HG03280 (cell line): Measurements from ENCODE around the gene ACOT8.
"Not testable (repeated sequence)": the region's sequence is repeated elsewhere in the genome, so short reads cannot be mapped to it uniquely, and the experiment has no call there.

Source experiments
- ATAC-seq: cut with Tn5 transposase; IDR thresholded peaks from one replicate; pipeline ENCODE4 v1.9.1; 2021; ENCODE audit warnings: mild to moderate bottlenecking, moderate library complexity; ENCODE audit not compliant: unreplicated experiment

The ACOT8 gene

DNA sequence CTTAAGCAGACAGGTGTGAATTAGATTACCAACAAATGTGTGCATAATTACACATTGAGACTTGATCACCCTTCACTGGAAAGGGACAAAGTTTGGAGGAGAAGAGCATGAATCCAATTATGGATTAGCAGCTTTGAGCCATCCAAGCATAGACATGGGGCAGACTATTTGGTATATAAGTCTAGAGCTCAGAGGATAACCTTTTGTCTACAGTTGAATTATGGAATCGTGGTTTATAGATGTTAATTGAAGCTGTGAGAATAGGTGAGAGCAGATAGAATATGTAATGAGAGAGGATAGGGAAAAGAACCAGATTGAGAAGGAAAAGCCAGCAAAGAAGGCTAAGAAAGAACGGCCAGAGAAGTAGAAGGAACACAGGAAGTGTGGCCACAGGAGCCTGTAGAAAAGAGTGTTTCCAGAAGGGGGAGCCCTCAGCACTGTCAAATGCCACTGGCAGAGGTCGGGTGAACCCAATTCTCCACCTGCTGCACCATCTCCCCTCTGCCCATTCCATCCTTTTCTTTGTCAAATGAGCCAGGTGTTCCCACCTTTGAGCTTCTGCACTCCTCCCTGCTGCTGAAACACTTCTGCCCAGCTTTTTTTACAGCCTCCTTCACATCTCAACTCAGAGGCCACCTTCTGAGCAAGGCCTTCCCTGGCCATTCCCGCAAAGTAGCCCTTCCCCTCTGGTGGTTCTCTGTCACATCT lies 58.1 kb downstream of the ACOT8 start:
- peak; percentile 52 for ATAC-seq

DNA sequence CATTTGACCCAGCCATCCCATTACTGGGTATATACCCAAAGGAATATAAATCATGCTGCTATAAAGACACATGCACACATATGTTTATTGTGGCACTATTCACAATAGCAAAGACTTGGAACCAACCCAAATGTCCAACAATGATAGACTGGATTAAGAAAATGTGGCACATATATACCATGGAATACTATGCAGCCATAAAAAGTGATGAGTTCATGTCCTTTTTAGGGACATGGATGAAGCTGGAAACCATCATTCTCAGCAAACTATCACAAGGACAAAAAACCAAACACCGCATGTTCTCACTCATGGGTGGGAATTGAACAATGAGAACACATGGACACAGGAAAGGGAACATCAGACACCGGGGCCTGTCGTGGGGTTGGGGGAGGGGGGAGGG lies 59.2 kb downstream of the ACOT8 start:
- not testable (repeated sequence) for ATAC-seq

DNA sequence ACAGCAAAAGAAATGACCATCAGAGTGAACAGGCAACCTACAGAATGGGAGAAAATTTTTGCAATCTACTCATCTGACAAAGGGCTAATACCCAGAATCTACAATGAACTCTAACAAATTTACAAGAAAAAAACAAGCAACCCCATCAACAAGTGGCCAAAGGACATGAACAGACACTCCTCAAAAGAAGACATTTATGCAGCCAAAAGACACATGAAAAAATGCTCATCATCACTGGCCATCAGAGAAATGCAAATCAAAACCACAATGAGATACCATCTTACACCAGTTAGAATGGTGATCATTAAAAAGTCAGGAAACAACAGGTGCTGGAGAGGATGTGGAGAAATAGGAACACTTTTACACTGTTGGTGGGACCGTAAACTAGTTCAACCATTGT lies 59.7 kb downstream of the ACOT8 start:
- ATAC-seq, result not testable (repeated sequence)

DNA sequence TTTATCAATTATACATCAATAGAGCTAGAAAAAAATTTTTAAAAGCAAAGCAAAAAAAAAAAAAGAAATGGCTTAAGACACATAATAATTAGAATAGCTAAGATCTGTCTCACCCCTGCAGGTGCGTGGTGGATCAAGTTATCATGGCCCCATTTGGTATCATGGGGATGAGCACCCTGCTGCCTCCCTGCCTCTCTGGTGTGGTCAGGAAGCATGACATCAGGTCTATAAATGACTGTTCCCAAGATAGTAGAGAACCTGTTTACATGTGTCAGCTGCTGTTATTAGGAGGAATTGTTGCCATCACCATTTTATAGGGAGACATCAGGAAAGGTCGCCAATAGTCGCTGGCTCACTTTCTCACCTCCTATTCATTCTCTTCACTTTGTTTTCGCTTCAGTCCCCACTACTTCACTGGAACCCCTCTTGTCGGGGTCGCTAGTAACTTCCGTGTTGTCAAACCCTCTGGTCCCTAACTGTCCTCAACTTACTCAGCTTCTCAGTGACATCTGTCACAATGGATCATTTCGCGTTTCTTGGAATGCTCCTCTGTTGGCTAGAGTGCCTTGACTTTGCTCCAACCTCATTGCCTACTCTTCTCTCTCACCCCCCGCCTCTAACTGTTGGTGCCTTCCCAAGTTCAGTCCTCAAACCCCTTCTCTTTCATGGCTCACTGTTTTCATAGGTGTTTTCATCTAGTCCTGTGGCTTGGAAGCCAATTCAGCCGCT lies 60.7 kb downstream of the ACOT8 start:
- no peak for ATAC-seq

DNA sequence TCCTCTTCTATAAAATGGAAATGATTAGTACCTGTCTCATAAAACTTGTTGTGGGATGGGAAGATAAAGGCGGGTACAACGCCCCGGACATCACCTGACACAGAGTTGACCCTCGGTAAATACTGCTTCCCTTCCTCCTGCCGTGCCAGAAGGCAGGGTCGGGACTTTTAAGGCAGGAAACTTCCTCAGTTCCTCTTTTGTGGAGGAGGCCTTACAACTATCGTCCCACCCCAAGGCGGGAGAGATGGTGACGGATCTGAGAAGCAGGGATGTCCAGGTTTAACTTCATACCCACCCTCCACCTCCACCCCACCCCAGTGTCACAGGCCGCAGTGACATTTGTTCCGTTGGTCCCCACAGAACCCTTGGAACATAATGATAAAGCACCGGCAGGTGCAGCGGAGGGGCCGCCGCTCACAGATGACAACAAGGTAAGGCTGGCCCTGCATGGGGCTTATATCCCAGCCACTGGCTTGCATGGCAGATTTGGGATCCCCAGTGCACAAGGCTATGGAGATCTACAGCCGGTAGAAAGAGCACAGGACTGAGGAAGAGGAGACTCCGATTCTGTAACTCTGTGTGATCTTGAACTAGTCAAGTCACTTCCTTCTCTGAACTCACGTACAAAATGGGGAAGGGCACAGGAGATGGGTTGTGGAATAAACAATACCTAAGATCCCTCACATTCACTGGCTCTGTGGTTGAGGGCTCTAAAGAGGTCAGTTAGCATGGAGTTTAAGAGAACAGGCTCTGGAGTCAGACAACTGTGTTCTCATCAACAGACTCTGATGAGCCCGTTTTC lies 64.7 kb downstream of the ACOT8 start:
- peak; percentile 14 for ATAC-seq
